Measurements from ENCODE around the gene CPSF3.

GRCh38 chr2:9472511-9472910 is 49.1 kb downstream of the CPSF3 start:
- TF ChIP-seq DDIT3 (CRISPR knock-in tag; IDR thresholded peaks at IDR 0.05), result no peak
- TF ChIP-seq SP1 (IDR thresholded peaks at IDR 0.05), result no peak
- no peak for TF ChIP-seq SP1 (CRISPR knock-in tag; IDR thresholded peaks at IDR 0.05)
- TF ChIP-seq CTCF (CRISPR knock-in tag; IDR thresholded peaks at IDR 0.05), result no peak
- TF ChIP-seq EP300 (IDR thresholded peaks at IDR 0.05; ENCODE audit: low read depth in 2 of 2, low read length in 2 of 2), result no peak
- TF ChIP-seq EP300 (CRISPR knock-in tag; IDR thresholded peaks at IDR 0.05; ENCODE audit: borderline replicate concordance), result no peak
- no peak for TF ChIP-seq NFE2 (CRISPR knock-in tag; IDR thresholded peaks at IDR 0.05)
- TF ChIP-seq ZNF441 (CRISPR knock-in tag; IDR thresholded peaks at IDR 0.05; ENCODE audit: borderline replicate concordance), result no peak
- TF ChIP-seq NCOA5 (CRISPR knock-in tag; IDR thresholded peaks at IDR 0.05), result no peak
- TF ChIP-seq FOXA3 (CRISPR knock-in tag; IDR thresholded peaks at IDR 0.05), result no peak
- no peak for TF ChIP-seq ZNF274 (CRISPR knock-in tag; IDR thresholded peaks at IDR 0.05)
- no peak for TF ChIP-seq NFIC (IDR thresholded peaks at IDR 0.05; ENCODE audit: low read length)
